ENCODE results near the gene LIMD2.

- no peak for TF ChIP-seq POLR2AphosphoS5 (IDR thresholded peaks at IDR 0.05; ENCODE audit: low read depth)
- TF ChIP-seq CTCF (conservative IDR thresholded peaks at IDR 0.05; ENCODE audit: low read depth in 2 of 2), result no peak
- TF ChIP-seq JUNB (IDR thresholded peaks at IDR 0.05; ENCODE audit: unreplicated experiment), result no peak
- TF ChIP-seq EZH2 (IDR thresholded peaks at IDR 0.05; ENCODE audit: low read depth, unreplicated experiment), result no peak
- no peak for TF ChIP-seq REST (IDR thresholded peaks at IDR 0.05; ENCODE audit: unreplicated experiment)
- TF ChIP-seq CREB1 (CRISPR knock-in tag; IDR thresholded peaks at IDR 0.05; ENCODE audit: low read depth), result no peak
- TF ChIP-seq ZNF331 (CRISPR knock-in tag; IDR thresholded peaks at IDR 0.05; ENCODE audit: low read depth), result no peak
- no peak for TF ChIP-seq NANOG (IDR thresholded peaks at IDR 0.05; ENCODE audit: borderline replicate concordance)
- no peak for TF ChIP-seq ETS1 (IDR thresholded peaks at IDR 0.05)
- TF ChIP-seq EZH2phosphoT487 (IDR thresholded peaks at IDR 0.05; ENCODE audit: unreplicated experiment), result no peak
- no peak for TF ChIP-seq ZNF114 (CRISPR knock-in tag; IDR thresholded peaks at IDR 0.05)
- TF ChIP-seq ZNF462 (CRISPR knock-in tag; IDR thresholded peaks at IDR 0.05), result no peak
- no peak for TF ChIP-seq STAT1 (IDR thresholded peaks at IDR 0.05; ENCODE audit: unreplicated experiment)
These were observed 11.4 kb downstream of the LIMD2 start for GRCh38 chr17:63688396-63689020.
